ENCODE measurements around the gene BPIFB1. TPM values are rescaled to one million over a fixed set of nuclear protein-coding genes. Genes with fewer than 3 reads are reported as not detected.

BPIFB1 gene
- total and polyA plus RNA-seq, 2 experiments from 2014 or later = not detected

GRCh38 chr20:33272155-33272873 lies 10.7 kb upstream of the BPIFB1 start:
- H3K4me2 ChIP-seq (ENCODE audit: unreplicated experiment) = no peak overlapping the region
- in situ Hi-C loops (cut with MboI) = no loop called here
- H3K4me3 ChIP-seq = no peak overlapping the region
- 44 to 46% methylated on average over 10 of the region's 10 CpGs for WGBS, 2 experiments (ENCODE audit: low coverage in 1 of 2, low lambda C conversion rate in 2 of 2, missing lambda C conversion rate in 2 of 2)
- no peak overlapping the region for H3K27ac ChIP-seq
- H3K79me2 ChIP-seq (ENCODE audit: insufficient read depth) = no peaks in the 10 kb centered on the region
- no peaks in the 10 kb centered on the region for H3K36me3 ChIP-seq (ENCODE audit: low read depth)
- peaks cover 29% of the 10 kb centered on the region; the same call in 1 of the 2 replicates for H3K27me3 ChIP-seq (replicated peaks; ENCODE audit: insufficient read depth)
- no peak overlapping the region for H3K9ac ChIP-seq
- no peaks in the 10 kb centered on the region for H4K20me1 ChIP-seq (ENCODE audit: insufficient read depth)
- TF ChIP-seq EZH2 (IDR thresholded peaks at IDR 0.05; ENCODE audit: insufficient read depth, poor library complexity, severe bottlenecking) = no peak
- TF ChIP-seq EZH2phosphoT487 (IDR thresholded peaks at IDR 0.05; ENCODE audit: insufficient read depth, low read depth) = no peak
- no peak for DNase-seq
- no peaks in the 10 kb centered on the region for H3K9me3 ChIP-seq (ENCODE audit: low read depth)
- no peak overlapping the region for H2AFZ ChIP-seq
- no peaks in the 10 kb centered on the region for H3F3A ChIP-seq (ENCODE audit: insufficient read depth)
- H3K4me1 ChIP-seq (ENCODE audit: insufficient read depth) = no peaks in the 10 kb centered on the region
- H3K9me2 ChIP-seq (ENCODE audit: insufficient read depth) = no peaks in the 10 kb centered on the region

DNA sequence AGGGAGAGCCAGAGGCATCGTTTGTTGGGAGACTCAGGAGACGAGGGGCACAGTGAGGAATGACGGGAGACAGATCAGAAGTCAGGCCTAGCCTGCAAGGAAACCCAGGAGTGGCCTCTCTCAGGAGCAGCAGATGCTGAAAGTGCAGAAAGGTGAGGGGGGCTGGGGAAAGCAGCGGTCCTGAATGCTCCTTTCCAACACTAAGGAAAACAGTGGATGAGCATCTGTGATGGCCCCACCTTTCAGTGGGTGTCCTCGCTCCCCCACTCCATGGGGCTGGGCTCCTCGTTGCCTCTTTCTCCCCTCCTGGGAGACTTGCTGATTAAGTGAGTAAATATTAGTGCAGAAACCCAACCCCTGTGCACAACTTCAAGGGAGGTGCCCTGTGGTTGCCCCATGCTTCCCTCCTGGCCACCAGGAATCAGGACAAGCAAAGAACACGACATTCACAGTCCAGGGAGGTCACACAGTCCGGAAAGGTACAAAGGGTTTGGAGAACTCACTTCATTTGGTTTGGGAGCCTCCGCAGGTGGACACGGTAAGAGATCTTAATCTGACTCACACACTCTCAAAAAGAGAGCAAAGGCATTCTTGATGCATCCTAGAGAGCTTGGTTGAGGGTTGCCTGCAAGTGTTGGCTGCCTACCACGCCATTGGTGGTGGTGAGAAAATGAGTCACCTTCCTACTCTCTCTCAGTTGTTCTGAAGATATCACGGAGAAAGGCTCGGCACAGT lies 9.7 kb upstream of the BPIFB1 start:
- no peaks in the 10 kb centered on the region for H3K9me2 ChIP-seq (ENCODE audit: insufficient read depth)
- 31% methylated on average over 13 of the region's 13 CpGs for WGBS, 2 experiments (ENCODE audit: low coverage in 1 of 2, low lambda C conversion rate in 2 of 2, missing lambda C conversion rate in 2 of 2)
- no peaks in the 10 kb centered on the region for H4K20me1 ChIP-seq (ENCODE audit: insufficient read depth)
- no peak overlapping the region for H2AFZ ChIP-seq
- H3K79me2 ChIP-seq (ENCODE audit: insufficient read depth) = no peaks in the 10 kb centered on the region
- H3K4me2 ChIP-seq (ENCODE audit: unreplicated experiment) = no peak overlapping the region
- no peaks in the 10 kb centered on the region for H3K36me3 ChIP-seq (ENCODE audit: low read depth)
- no peak for DNase-seq
- no peak overlapping the region for H3K9ac ChIP-seq
- no peak for TF ChIP-seq EZH2 (IDR thresholded peaks at IDR 0.05; ENCODE audit: insufficient read depth, poor library complexity, severe bottlenecking)
- no peak overlapping the region for H3K4me3 ChIP-seq
- peaks cover 39% of the 10 kb centered on the region for H3K27me3 ChIP-seq (replicated peaks; ENCODE audit: insufficient read depth)
- H3F3A ChIP-seq (ENCODE audit: insufficient read depth) = no peaks in the 10 kb centered on the region
- in situ Hi-C loops (cut with MboI) = no loop called here
- H3K27ac ChIP-seq = no peak overlapping the region
- no peaks in the 10 kb centered on the region for H3K4me1 ChIP-seq (ENCODE audit: insufficient read depth)
- H3K9me3 ChIP-seq (ENCODE audit: low read depth) = no peaks in the 10 kb centered on the region

DNA sequence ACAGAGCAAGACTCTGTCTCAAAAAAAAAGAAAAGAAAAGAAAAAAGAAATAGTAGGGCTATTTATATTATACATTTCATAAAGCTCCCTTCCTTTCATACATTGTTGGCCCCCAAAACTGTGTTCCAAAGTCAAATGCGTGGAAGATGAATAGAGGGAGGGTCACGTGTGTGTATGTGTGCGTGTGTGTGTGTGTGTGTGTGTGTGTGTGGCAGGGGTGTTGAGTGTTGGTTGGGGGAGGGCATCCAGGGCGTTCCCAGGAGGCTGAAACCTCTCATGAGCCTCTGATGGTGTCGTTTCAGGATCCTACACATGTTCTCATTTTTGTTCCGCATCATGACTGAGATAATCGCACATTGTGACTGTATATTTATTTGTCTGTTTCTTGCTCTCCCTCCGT lies 7.8 kb upstream of the BPIFB1 start:
- Histone ChIP-seq H3K27me3 (replicated peaks; ENCODE audit: insufficient read depth) (peaks cover 52% of the 10 kb centered on the region), H3K79me2 (ENCODE audit: insufficient read depth) (no peaks in the 10 kb centered on the region), H3K9me2 (ENCODE audit: insufficient read depth) (no peaks in the 10 kb centered on the region), H3K27ac (no peak overlapping the region), H3K4me3 (no peak overlapping the region), H3K4me1 (ENCODE audit: insufficient read depth) (no peaks in the 10 kb centered on the region), H3K9ac (no peak overlapping the region), H4K20me1 (ENCODE audit: insufficient read depth) (no peaks in the 10 kb centered on the region), H3K36me3 (ENCODE audit: low read depth) (no peaks in the 10 kb centered on the region), H3F3A (ENCODE audit: insufficient read depth) (no peaks in the 10 kb centered on the region), H3K9me3 (ENCODE audit: low read depth) (no peaks in the 10 kb centered on the region), H3K4me2 (ENCODE audit: unreplicated experiment) (no peak overlapping the region), H2AFZ (no peak overlapping the region)
- 19 to 21% methylated on average over 8 of the region's 8 CpGs for WGBS, 2 experiments (ENCODE audit: low coverage in 1 of 2, low lambda C conversion rate in 2 of 2, missing lambda C conversion rate in 2 of 2)
- in situ Hi-C loops (cut with MboI) = no loop called here
- no peak for TF ChIP-seq EZH2phosphoT487 (IDR thresholded peaks at IDR 0.05; ENCODE audit: insufficient read depth, low read depth)
- TF ChIP-seq EZH2 (IDR thresholded peaks at IDR 0.05; ENCODE audit: insufficient read depth, poor library complexity, severe bottlenecking) = no peak
- DNase-seq = no peak

- Histone ChIP-seq H4K20me1 (ENCODE audit: insufficient read depth) (no peaks in the 10 kb centered on the region), H3K79me2 (ENCODE audit: insufficient read depth) (no peaks in the 10 kb centered on the region), H3K4me3 (no peak overlapping the region), H3K4me2 (ENCODE audit: unreplicated experiment) (no peak overlapping the region), H3K27ac (no peak overlapping the region), H3K9me2 (ENCODE audit: insufficient read depth) (no peaks in the 10 kb centered on the region), H2AFZ (no peak overlapping the region), H3K9ac (no peak overlapping the region), H3K27me3 (replicated peaks; ENCODE audit: insufficient read depth) (peaks cover 52% of the 10 kb centered on the region), H3K4me1 (ENCODE audit: insufficient read depth) (no peaks in the 10 kb centered on the region), H3K36me3 (ENCODE audit: low read depth) (no peaks in the 10 kb centered on the region), H3F3A (ENCODE audit: insufficient read depth) (no peaks in the 10 kb centered on the region), H3K9me3 (ENCODE audit: low read depth) (no peaks in the 10 kb centered on the region)
- no peak for TF ChIP-seq EZH2phosphoT487 (IDR thresholded peaks at IDR 0.05; ENCODE audit: insufficient read depth, low read depth)
- TF ChIP-seq EZH2 (IDR thresholded peaks at IDR 0.05; ENCODE audit: insufficient read depth, poor library complexity, severe bottlenecking) = no peak
- DNase-seq = no peak
- 23 to 36% methylated on average over 3 of the region's 3 CpGs for WGBS, 2 experiments (ENCODE audit: low coverage in 1 of 2, low lambda C conversion rate in 2 of 2, missing lambda C conversion rate in 2 of 2)
- in situ Hi-C loops (cut with MboI) = no loop called here
Measured at GRCh38 chr20:33275871-33276270, 7.1 kb upstream of the BPIFB1 start.
